Vagina (tissue), 2 donors: ENCODE measurements around the gene SH2D1B. TPM values are rescaled to one million over a fixed set of nuclear protein-coding genes. Genes with fewer than 3 reads are reported as not detected.

ENCODE experiments used
- DNase-seq, 2 donors: peaks; one replicate each; pipeline ENCODE4 v3.0.0-alpha.2; 2017; ENCODE audit errors: extremely low spot score in 2 of 2
- H3K27ac ChIP-seq: fragments of 200-600 bp; sonication (generic); one replicate; pipeline ENCODE4 v1.5.1; 2019
- H3K27me3 ChIP-seq: fragments of 200-600 bp; sonication (generic); one replicate; pipeline ENCODE4 v1.5.1; 2019
- H3K36me3 ChIP-seq, 2 donors: fragments of 200-600 bp; sonication (generic); one replicate each; pipeline ENCODE4 v1.5.1; 2017 to 2019
- H3K4me1 ChIP-seq: fragments of 200-600 bp; sonication (generic); one replicate; pipeline ENCODE4 v1.5.1; 2019
- H3K4me3 ChIP-seq, 2 donors: fragments of 200-600 bp; sonication (generic); 1 replicate in 1 of 2; 2 replicates in 1 of 2; pipeline ENCODE4 v1.5.1; 2016 to 2019
- H3K9me3 ChIP-seq: fragments of 200-600 bp; sonication (generic); one replicate; pipeline ENCODE4 v1.5.1; 2019
- POLR2A ChIP-seq, 2 donors: fragments of 450-650 bp; IDR thresholded peaks; one replicate each; pipeline ENCODE4 v1.6.1; 2017; ENCODE audit warnings: antibody characterized with exemption in 2 of 2, mild to moderate bottlenecking in 2 of 2, moderate library complexity in 2 of 2
- POLR2AphosphoS5 ChIP-seq, 2 donors: sonication (generic); formaldehyde crosslinking; IDR thresholded peaks; one replicate each; pipeline ENCODE4 v1.9.0; 2017; ENCODE audit warnings: antibody characterized with exemption in 2 of 2, mild to moderate bottlenecking in 2 of 2, low read depth in 1 of 2; ENCODE audit not compliant: insufficient read depth in 1 of 2
- intact Hi-C: fragments of 100-400 bp; cut with DNase I; formaldehyde crosslinking; loops from one replicate; pipeline ENCODE4 v1.15.1; 2023
- total RNA-seq: library from RNA; depleted of rRNA; stranded (reverse); fragments of >200 nt; gene quantifications from one replicate; pipeline ENCODE4 v1.2.3, GENCODE V29; 2016
- TF ChIP-seq, protein P1 (sequence below), 3 experiments: fragments of 450-650 bp in 2 of 3; fragments of 200-600 bp in 1 of 3; sonication (generic) in 1 of 3; IDR thresholded peaks; one replicate each; pipeline ENCODE4 v1.5.1; 2017 to 2019; ENCODE audit warnings: antibody characterized with exemption in 3 of 3, mild to moderate bottlenecking in 2 of 3, moderate library complexity in 2 of 3

The SH2D1B gene
- total RNA-seq, 1 donor from 2014 or later, result not detected

DNA sequence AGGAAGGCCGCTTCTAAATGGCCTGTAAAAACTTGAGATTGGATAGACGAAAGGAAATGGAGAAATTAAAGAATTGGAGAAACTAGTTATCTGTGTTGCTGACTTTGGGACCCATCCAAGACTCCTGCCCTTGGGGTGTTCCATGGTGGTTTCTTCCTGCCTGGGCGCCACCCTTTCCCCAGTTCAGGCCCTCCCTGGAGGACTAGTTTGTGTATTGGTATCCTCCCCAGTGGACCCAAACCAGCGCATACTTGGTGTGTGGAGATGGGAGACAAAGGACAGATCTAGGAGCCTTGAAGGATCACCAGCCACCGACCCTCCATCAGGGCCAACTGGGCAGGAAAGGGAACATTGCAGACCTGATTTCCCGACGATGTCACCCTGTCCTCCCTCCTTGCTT lies 42.4 kb downstream of the SH2D1B start:
- peaks cover 5% of the 10 kb centered on the region for H3K4me1 ChIP-seq
- H3K4me3 ChIP-seq, result no peak overlapping the region
- DNase-seq, result no peak
- no peaks in the 10 kb centered on the region for H3K9me3 ChIP-seq
- intact Hi-C loops, result no loop called here
- H3K27me3 ChIP-seq, result no peaks in the 10 kb centered on the region
- TF ChIP-seq POLR2AphosphoS5 (IDR thresholded peaks at IDR 0.05; ENCODE audit: insufficient read depth in 1 of 2, low read depth in 1 of 2) (no peak), POLR2A (IDR thresholded peaks at IDR 0.05) (no peak)
- TF ChIP-seq, protein P1, sequence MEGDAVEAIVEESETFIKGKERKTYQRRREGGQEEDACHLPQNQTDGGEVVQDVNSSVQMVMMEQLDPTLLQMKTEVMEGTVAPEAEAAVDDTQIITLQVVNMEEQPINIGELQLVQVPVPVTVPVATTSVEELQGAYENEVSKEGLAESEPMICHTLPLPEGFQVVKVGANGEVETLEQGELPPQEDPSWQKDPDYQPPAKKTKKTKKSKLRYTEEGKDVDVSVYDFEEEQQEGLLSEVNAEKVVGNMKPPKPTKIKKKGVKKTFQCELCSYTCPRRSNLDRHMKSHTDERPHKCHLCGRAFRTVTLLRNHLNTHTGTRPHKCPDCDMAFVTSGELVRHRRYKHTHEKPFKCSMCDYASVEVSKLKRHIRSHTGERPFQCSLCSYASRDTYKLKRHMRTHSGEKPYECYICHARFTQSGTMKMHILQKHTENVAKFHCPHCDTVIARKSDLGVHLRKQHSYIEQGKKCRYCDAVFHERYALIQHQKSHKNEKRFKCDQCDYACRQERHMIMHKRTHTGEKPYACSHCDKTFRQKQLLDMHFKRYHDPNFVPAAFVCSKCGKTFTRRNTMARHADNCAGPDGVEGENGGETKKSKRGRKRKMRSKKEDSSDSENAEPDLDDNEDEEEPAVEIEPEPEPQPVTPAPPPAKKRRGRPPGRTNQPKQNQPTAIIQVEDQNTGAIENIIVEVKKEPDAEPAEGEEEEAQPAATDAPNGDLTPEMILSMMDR (IDR thresholded peaks at IDR 0.05), result no peak
- H3K27ac ChIP-seq, result no peak overlapping the region
- no peaks in the 10 kb centered on the region for H3K36me3 ChIP-seq

DNA sequence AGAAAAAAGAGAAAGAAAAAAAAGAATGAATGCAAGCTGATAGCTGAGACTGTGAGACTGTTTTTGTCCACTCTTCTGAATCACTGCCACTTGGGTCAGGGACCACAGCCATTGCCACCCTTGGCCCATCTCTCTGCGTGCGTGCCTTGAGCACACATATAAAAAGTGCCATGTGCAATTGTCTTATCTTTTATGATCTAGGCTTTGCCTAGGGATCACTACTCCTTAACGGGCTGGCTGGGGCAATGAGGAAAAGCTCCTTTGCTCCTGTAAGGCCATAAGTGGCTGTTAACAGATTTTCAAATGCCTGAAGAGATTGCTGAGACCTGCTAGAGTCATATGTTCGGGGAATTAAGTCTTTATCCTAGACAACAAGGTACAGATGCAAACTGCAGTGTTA lies 43.5 kb downstream of the SH2D1B start:
- Histone ChIP-seq H3K36me3 (no peaks in the 10 kb centered on the region), H3K27me3 (no peaks in the 10 kb centered on the region), H3K4me1 (peaks cover 5% of the 10 kb centered on the region), H3K4me3 (no peak overlapping the region), H3K9me3 (no peaks in the 10 kb centered on the region), H3K27ac (no peak overlapping the region)
- DNase-seq, result no peak
- intact Hi-C loops, result no loop called here
- TF ChIP-seq POLR2A (IDR thresholded peaks at IDR 0.05), result no peak
- TF ChIP-seq, protein P1 (IDR thresholded peaks at IDR 0.05), result no peak
- TF ChIP-seq POLR2AphosphoS5 (IDR thresholded peaks at IDR 0.05; ENCODE audit: insufficient read depth in 1 of 2, low read depth in 1 of 2), result no peak

DNA sequence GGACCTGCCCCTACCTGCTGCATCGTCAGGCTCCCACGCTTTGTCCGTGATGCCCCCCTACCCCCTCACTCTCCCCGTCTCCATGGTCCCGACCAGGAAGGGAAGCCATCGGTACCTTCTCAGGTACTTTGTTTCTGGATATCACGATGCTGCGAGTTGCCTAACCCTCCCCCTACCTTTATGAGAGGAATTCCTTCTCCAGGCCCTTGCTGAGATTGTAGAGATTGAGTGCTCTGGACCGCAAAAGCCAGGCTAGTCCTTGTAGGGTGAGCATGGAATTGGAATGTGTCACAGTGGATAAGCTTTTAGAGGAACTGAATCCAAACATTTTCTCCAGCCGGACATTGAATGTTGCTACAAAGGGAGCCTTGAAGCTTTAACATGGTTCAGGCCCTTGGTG lies 44.2 kb downstream of the SH2D1B start:
- Histone ChIP-seq H3K27me3 (no peaks in the 10 kb centered on the region), H3K4me1 (peaks cover 5% of the 10 kb centered on the region), H3K4me3 (no peak overlapping the region), H3K27ac (no peak overlapping the region), H3K9me3 (no peaks in the 10 kb centered on the region), H3K36me3 (no peaks in the 10 kb centered on the region)
- intact Hi-C loops, result no loop called here
- DNase-seq, result no peak
- TF ChIP-seq POLR2AphosphoS5 (IDR thresholded peaks at IDR 0.05; ENCODE audit: insufficient read depth in 1 of 2, low read depth in 1 of 2) (no peak), POLR2A (IDR thresholded peaks at IDR 0.05) (no peak)
- TF ChIP-seq, protein P1 (IDR thresholded peaks at IDR 0.05), result no peak

DNA sequence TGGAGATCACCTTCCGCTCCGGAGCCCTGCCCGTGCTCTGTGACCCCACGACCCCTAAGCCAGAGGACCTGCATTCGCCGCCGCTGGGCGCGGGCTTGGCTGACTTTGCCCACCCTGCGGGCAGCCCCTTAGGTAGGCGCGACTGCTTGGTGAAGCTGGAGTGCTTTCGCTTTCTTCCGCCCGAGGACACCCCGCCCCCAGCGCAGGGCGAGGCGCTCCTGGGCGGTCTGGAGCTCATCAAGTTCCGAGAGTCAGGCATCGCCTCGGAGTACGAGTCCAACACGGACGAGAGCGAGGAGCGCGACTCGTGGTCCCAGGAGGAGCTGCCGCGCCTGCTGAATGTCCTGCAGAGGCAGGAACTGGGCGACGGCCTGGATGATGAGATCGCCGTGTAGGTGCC lies 44.9 kb downstream of the SH2D1B start:
- no peak overlapping the region for H3K27ac ChIP-seq
- no peak for DNase-seq
- peaks cover 3% of the 10 kb centered on the region for H3K4me1 ChIP-seq
- peak overlapping the region in 1 of 2 donors; percentile 31 for H3K4me3 ChIP-seq
- no peaks in the 10 kb centered on the region for H3K36me3 ChIP-seq
- intact Hi-C loops, result no loop called here
- H3K9me3 ChIP-seq, result no peaks in the 10 kb centered on the region
- TF ChIP-seq, protein P1 (IDR thresholded peaks at IDR 0.05), result no peak
- TF ChIP-seq POLR2A (IDR thresholded peaks at IDR 0.05) (no peak), POLR2AphosphoS5 (IDR thresholded peaks at IDR 0.05; ENCODE audit: insufficient read depth in 1 of 2, low read depth in 1 of 2) (no peak)
- no peaks in the 10 kb centered on the region for H3K27me3 ChIP-seq

DNA sequence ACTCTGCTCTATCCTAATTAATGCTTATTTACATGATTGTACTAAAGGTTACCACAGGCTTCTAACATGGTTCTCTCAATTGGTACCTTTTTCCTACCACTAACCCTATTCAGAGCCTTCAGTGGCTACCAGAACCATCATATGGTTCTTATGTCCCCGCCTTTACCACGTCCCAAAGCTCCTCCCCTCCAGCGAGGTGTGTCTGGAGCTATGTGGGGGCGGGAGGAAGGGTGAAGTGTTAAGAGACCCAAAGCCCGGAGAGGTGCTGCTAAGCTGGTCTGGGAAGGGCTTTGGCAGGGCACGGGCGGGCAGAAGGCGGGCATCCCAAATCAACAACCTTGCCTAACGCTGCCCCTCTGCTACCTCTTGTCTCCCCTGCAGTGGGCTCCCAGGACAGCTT lies 45.3 kb downstream of the SH2D1B start:
- no peak for DNase-seq
- H3K9me3 ChIP-seq, result no peaks in the 10 kb centered on the region
- no peak overlapping the region for H3K27ac ChIP-seq
- TF ChIP-seq, protein P1 (IDR thresholded peaks at IDR 0.05), result no peak
- TF ChIP-seq POLR2A (IDR thresholded peaks at IDR 0.05), result no peak
- no peak for TF ChIP-seq POLR2AphosphoS5 (IDR thresholded peaks at IDR 0.05; ENCODE audit: insufficient read depth in 1 of 2, low read depth in 1 of 2)
- intact Hi-C loops, result no loop called here
- H3K4me3 ChIP-seq, result peak overlapping the region in 1 of 2 donors; percentile 31
- H3K27me3 ChIP-seq, result no peaks in the 10 kb centered on the region
- H3K4me1 ChIP-seq, result no peaks in the 10 kb centered on the region
- no peaks in the 10 kb centered on the region for H3K36me3 ChIP-seq
